Measurements from ENCODE around the gene MTA1. TPM values are rescaled to one million over a fixed set of nuclear protein-coding genes. Genes with fewer than 3 reads are reported as not detected.

MTA1 gene
- total RNA-seq, 1 donor from 2014 or later: 119 TPM

GRCh38 chr14:105503935-105504692 lies 84.5 kb downstream of the MTA1 start:
- intact Hi-C loops (cut with micrococcal nuclease): no loop called here
- CTCF ChIA-PET: no interaction called here
- DNase-seq: no peak

GRCh38 chr14:105505101-105505500 lies 85.5 kb downstream of the MTA1 start:
- Mint-ChIP-seq H3K9me3 (no peaks in the 10 kb centered on the region), H3K27ac (no peak overlapping the region), H3K4me1 (no peaks in the 10 kb centered on the region), H3K4me3 (no peak overlapping the region), H3K36me3 (ENCODE audit: low read depth) (no peaks in the 10 kb centered on the region), H3K27me3 (peaks cover 11% of the 10 kb centered on the region)
- DNase-seq: no peak
- ChIA-PET POLR2A (no interaction called here), CTCF (no interaction called here)
- TF ChIP-seq, protein P1, sequence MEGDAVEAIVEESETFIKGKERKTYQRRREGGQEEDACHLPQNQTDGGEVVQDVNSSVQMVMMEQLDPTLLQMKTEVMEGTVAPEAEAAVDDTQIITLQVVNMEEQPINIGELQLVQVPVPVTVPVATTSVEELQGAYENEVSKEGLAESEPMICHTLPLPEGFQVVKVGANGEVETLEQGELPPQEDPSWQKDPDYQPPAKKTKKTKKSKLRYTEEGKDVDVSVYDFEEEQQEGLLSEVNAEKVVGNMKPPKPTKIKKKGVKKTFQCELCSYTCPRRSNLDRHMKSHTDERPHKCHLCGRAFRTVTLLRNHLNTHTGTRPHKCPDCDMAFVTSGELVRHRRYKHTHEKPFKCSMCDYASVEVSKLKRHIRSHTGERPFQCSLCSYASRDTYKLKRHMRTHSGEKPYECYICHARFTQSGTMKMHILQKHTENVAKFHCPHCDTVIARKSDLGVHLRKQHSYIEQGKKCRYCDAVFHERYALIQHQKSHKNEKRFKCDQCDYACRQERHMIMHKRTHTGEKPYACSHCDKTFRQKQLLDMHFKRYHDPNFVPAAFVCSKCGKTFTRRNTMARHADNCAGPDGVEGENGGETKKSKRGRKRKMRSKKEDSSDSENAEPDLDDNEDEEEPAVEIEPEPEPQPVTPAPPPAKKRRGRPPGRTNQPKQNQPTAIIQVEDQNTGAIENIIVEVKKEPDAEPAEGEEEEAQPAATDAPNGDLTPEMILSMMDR (IDR thresholded peaks at IDR 0.05): no peak
- intact Hi-C loops (cut with micrococcal nuclease): no loop called here
- no peak for ATAC-seq (ENCODE audit: low read depth)

More at GRCh38 chr14:105503935-105504692, 84.5 kb downstream of the MTA1 start:
- peaks cover 11% of the 10 kb centered on the region for H3K27me3 Mint-ChIP-seq
- no peaks in the 10 kb centered on the region for H3K36me3 Mint-ChIP-seq (ENCODE audit: low read depth)
- no peaks in the 10 kb centered on the region for H3K4me1 Mint-ChIP-seq
- no peaks in the 10 kb centered on the region for H3K9me3 Mint-ChIP-seq
- TF ChIP-seq, protein P1 (IDR thresholded peaks at IDR 0.05): no peak
- H3K4me3 Mint-ChIP-seq: no peak overlapping the region
- ATAC-seq (ENCODE audit: low read depth): no peak
- no peak overlapping the region for H3K27ac Mint-ChIP-seq
- POLR2A ChIA-PET: no interaction called here

DNA sequence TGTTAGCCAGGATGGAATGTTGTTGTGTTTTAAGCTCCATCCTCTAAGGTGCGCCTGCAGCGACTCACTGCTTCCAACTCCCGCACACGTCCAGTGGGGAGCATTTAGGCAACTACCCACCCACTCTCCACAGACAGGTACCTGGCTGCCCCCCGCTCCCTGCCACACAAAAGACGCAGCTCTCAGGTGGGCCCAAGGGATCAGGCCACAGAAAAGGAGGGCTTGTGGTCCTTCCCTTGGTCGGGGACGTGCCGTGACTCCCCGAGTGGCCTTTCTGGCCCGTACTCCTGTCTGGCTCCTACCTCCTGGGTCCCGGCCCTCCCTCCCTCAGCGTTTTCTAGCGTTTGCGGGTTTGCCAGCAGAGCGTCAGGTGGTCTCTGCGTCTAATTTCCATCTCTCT lies 87.6 kb downstream of the MTA1 start:
- no peaks in the 10 kb centered on the region for H3K9me3 Mint-ChIP-seq
- TF ChIP-seq, protein P1 (IDR thresholded peaks at IDR 0.05): no peak
- H3K27ac Mint-ChIP-seq: no peak overlapping the region
- ChIA-PET CTCF (no interaction called here), POLR2A (no interaction called here)
- peaks cover 5% of the 10 kb centered on the region for H3K4me1 Mint-ChIP-seq
- no peaks in the 10 kb centered on the region for H3K36me3 Mint-ChIP-seq (ENCODE audit: low read depth)
- DNase-seq (no peak), ATAC-seq (ENCODE audit: low read depth) (no peak)
- H3K4me3 Mint-ChIP-seq: no peak overlapping the region
- peaks cover 16% of the 10 kb centered on the region for H3K27me3 Mint-ChIP-seq
- intact Hi-C loops (cut with micrococcal nuclease): no loop called here

GRCh38 chr14:105508069-105508468 lies 88.4 kb downstream of the MTA1 start:
- no peak for ATAC-seq (ENCODE audit: low read depth)
- H3K4me3 Mint-ChIP-seq: no peak overlapping the region
- TF ChIP-seq, protein P1 (IDR thresholded peaks at IDR 0.05): no peak
- POLR2A ChIA-PET: interaction anchor here (0.7 kb wide), 1 partner anchor 322 kb away, joined by 3 read pairs; no protein-coding TSS in a partner anchor
- CTCF ChIA-PET: no interaction called here
- no peak for DNase-seq
- peaks cover 5% of the 10 kb centered on the region for H3K4me1 Mint-ChIP-seq
- no peaks in the 10 kb centered on the region for H3K9me3 Mint-ChIP-seq
- H3K36me3 Mint-ChIP-seq (ENCODE audit: low read depth): no peaks in the 10 kb centered on the region
- H3K27ac Mint-ChIP-seq: no peak overlapping the region
- intact Hi-C loops (cut with micrococcal nuclease): no loop called here
- H3K27me3 Mint-ChIP-seq: peaks cover 20% of the 10 kb centered on the region

DNA sequence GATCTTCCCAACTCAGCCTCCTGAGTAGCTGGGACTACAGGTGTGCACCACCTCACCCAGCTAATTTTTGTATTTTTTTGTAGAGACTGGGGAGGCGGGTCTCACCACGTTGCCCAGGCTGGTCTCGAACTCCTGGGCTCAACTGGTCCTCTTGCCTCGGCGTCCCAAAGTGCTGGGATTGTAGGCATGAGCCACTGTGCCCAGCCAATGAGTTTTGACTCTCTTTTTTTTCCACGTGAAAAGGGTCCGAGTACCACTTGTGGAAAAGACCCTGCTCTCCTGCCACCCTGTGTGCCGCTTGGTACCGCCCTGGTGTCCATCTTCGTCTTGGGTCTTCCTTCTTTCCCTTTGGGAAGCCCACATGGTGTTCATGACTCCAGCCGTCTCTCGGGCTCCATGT lies 89.0 kb downstream of the MTA1 start:
- TF ChIP-seq, protein P1 (IDR thresholded peaks at IDR 0.05): no peak
- Mint-ChIP-seq H3K36me3 (ENCODE audit: low read depth) (no peaks in the 10 kb centered on the region), H3K4me3 (no peak overlapping the region), H3K9me3 (no peaks in the 10 kb centered on the region), H3K4me1 (peaks cover 5% of the 10 kb centered on the region), H3K27ac (no peak overlapping the region), H3K27me3 (peaks cover 18% of the 10 kb centered on the region)
- ATAC-seq (ENCODE audit: low read depth): no peak
- intact Hi-C loops (cut with micrococcal nuclease): no loop called here
- DNase-seq: no peak
- ChIA-PET CTCF (no interaction called here), POLR2A (no interaction called here)
